Measurements from ENCODE around the gene CXCL8. TPM values are rescaled to one million over a fixed set of nuclear protein-coding genes. Genes with fewer than 3 reads are reported as not detected.

Gene CXCL8
- total RNA-seq, 2 experiments from 2014 or later: 9.9 to 11.4 TPM

DNA sequence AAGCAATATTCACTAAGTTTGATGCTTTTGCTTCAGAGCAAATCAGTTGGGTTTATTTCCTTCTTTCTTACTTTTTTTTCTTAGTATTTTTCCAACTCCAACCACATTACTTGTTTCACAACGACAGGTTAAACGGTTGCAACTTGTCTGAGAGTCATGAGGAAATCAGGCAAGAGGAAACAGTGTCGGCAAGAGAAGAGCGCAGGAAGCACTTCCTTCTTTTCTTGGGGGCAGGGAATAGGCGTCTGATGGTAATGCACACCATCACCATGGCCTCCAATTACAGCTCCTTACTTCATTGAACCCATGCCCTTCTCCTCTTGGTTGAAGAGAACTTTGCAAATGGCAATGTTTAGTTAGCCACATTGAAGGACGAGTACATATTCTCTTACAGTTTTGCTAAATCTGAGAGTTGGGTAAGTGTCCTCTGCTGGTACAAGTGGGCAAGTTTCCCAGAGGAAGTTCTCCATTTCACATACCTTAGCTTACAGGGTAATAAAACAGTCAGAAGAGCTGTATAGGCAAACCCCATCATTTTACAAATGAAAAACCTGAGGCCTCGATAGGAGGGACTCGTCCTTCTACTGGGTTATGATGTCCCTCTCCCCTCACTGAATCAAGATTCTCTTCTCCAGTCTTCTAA is 8.3 kb upstream of the CXCL8 start:
- TF ChIP-seq, protein P1, sequence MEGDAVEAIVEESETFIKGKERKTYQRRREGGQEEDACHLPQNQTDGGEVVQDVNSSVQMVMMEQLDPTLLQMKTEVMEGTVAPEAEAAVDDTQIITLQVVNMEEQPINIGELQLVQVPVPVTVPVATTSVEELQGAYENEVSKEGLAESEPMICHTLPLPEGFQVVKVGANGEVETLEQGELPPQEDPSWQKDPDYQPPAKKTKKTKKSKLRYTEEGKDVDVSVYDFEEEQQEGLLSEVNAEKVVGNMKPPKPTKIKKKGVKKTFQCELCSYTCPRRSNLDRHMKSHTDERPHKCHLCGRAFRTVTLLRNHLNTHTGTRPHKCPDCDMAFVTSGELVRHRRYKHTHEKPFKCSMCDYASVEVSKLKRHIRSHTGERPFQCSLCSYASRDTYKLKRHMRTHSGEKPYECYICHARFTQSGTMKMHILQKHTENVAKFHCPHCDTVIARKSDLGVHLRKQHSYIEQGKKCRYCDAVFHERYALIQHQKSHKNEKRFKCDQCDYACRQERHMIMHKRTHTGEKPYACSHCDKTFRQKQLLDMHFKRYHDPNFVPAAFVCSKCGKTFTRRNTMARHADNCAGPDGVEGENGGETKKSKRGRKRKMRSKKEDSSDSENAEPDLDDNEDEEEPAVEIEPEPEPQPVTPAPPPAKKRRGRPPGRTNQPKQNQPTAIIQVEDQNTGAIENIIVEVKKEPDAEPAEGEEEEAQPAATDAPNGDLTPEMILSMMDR (IDR thresholded peaks at IDR 0.05): no peak
- Histone ChIP-seq H3K4me3 (ENCODE audit: low read length) (no peak overlapping the region), H3K36me3 (ENCODE audit: insufficient read depth, low read length) (no peaks in the 10 kb centered on the region), H3K27me3 (ENCODE audit: control insufficient read depth in 1 of 2, insufficient read depth in 2 of 2, low read length in 2 of 2) (no peaks in the 10 kb centered on the region), H3K4me1 (ENCODE audit: insufficient read depth, low read length) (no peaks in the 10 kb centered on the region), H3K9me3 (ENCODE audit: control insufficient read depth in 1 of 2, insufficient read depth in 1 of 2, low read length in 2 of 2) (no peaks in the 10 kb centered on the region), H3K27ac (ENCODE audit: low read depth in 1 of 2, low read length in 2 of 2) (no peak overlapping the region)
- Mint-ChIP-seq H3K4me3 (no peak overlapping the region), H3K27me3 (no peaks in the 10 kb centered on the region), H3K9me3 (no peaks in the 10 kb centered on the region), H3K4me1 (ENCODE audit: low read depth) (no peaks in the 10 kb centered on the region), H3K36me3 (ENCODE audit: low read depth) (no peaks in the 10 kb centered on the region), H3K27ac (no peak overlapping the region)
- intact Hi-C loops (cut with DNase I, micrococcal nuclease): no loop called here
- ATAC-seq (ENCODE audit: poor library complexity) (no peak), DNase-seq (peak in 3 of 14 experiments; percentile 21 to 60 (median 47))
- ChIA-PET POLR2A (no interaction called here), CTCF (no interaction called here)

DNA sequence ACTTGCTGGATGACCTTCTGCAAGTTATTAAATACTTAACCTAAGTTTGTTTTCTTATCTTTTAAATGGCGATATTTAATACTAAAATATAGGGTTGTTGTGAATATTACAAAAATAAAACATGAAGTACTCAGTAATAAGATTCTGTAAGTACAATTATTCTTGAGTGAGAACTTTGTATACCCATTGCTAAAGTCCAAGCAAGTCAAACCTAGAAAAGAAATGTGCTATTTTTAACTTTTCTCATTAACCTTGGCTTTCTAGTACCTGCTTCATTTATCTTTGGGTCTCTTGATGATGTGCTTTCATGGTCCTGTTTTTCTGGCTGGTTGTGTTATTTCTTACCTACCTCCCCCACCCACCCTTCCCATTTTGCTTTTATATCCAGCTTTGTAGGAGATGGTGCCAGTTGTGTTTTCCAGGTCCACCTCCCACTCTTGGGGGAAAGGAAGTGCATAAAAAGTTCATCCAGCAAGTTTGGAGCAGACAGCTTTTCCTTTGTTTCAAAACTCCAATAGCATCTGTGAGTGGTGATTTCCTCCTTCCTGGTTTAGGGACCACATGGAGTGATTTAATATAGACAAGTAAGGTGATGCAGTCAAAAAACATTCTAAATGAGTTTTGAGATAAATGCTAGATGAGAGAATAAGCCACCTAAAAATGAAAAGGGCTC is 7.5 kb upstream of the CXCL8 start:
- no peaks in the 10 kb centered on the region for H3K9me3 Mint-ChIP-seq
- ATAC-seq (ENCODE audit: poor library complexity) (no peak), DNase-seq (no peak)
- no peaks in the 10 kb centered on the region for H3K36me3 ChIP-seq (ENCODE audit: insufficient read depth, low read length)
- TF ChIP-seq, protein P1 (IDR thresholded peaks at IDR 0.05): no peak
- ChIA-PET CTCF (no interaction called here), POLR2A (no interaction called here)
- H3K9me3 ChIP-seq (ENCODE audit: control insufficient read depth in 1 of 2, insufficient read depth in 1 of 2, low read length in 2 of 2): peaks cover 0 to 3% of the 10 kb centered on the region in 2 experiments
- intact Hi-C loops (cut with DNase I, micrococcal nuclease): no loop called here
- H3K4me3 ChIP-seq (ENCODE audit: low read length): no peak overlapping the region
- H3K36me3 Mint-ChIP-seq (ENCODE audit: low read depth): no peaks in the 10 kb centered on the region
- no peak overlapping the region for H3K4me3 Mint-ChIP-seq
- H3K27ac ChIP-seq (ENCODE audit: low read depth in 1 of 2, low read length in 2 of 2): no peak overlapping the region
- no peak overlapping the region for H3K27ac Mint-ChIP-seq
- no peaks in the 10 kb centered on the region for H3K4me1 Mint-ChIP-seq (ENCODE audit: low read depth)
- H3K27me3 ChIP-seq (ENCODE audit: control insufficient read depth in 1 of 2, insufficient read depth in 2 of 2, low read length in 2 of 2): no peaks in the 10 kb centered on the region
- H3K4me1 ChIP-seq (ENCODE audit: insufficient read depth, low read length): no peaks in the 10 kb centered on the region
- no peaks in the 10 kb centered on the region for H3K27me3 Mint-ChIP-seq

DNA sequence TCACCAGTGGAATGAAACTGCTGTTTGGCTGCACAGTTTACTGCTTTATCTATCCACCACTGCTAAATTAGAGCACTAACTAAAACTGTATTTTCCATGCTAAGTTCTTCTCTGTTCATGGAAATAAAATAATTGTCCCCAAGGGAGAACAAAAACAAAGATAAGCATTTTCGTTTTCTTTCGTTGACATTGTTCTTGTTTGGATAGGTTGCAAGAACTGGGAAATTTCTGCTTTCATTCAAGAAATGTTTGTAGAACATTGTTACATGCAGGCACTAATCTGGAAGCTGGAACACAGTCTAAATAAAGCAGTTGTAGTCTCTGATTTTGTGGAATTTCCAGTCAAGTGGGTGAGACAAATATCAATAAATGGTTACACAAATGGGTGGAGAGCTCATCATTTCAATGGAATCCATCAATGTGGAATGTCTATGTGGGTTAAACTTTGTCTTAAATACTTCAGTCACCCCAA is 5.8 kb upstream of the CXCL8 start:
- Mint-ChIP-seq H3K9me3 (no peaks in the 10 kb centered on the region), H3K27me3 (no peaks in the 10 kb centered on the region), H3K4me3 (no peak overlapping the region), H3K4me1 (ENCODE audit: low read depth) (no peaks in the 10 kb centered on the region), H3K27ac (no peak overlapping the region), H3K36me3 (ENCODE audit: low read depth) (no peaks in the 10 kb centered on the region)
- H3K27me3 ChIP-seq (ENCODE audit: control insufficient read depth in 1 of 2, insufficient read depth in 2 of 2, low read length in 2 of 2): no peaks in the 10 kb centered on the region
- intact Hi-C loops (cut with DNase I, micrococcal nuclease): no loop called here
- no peak overlapping the region for H3K4me3 ChIP-seq (ENCODE audit: low read length)
- H3K36me3 ChIP-seq (ENCODE audit: insufficient read depth, low read length): no peaks in the 10 kb centered on the region
- POLR2A ChIA-PET: no interaction called here
- CTCF ChIA-PET: no interaction called here
- ATAC-seq (ENCODE audit: poor library complexity) (no peak), DNase-seq (no peak)
- TF ChIP-seq, protein P1 (IDR thresholded peaks at IDR 0.05): no peak
- H3K9me3 ChIP-seq (ENCODE audit: control insufficient read depth in 1 of 2, insufficient read depth in 1 of 2, low read length in 2 of 2): peaks cover 0 to 3% of the 10 kb centered on the region in 2 experiments
- no peak overlapping the region for H3K27ac ChIP-seq (ENCODE audit: low read depth in 1 of 2, low read length in 2 of 2)
- H3K4me1 ChIP-seq (ENCODE audit: insufficient read depth, low read length): no peaks in the 10 kb centered on the region
